ENCODE data around the gene TFAP2D. TPM values are rescaled to one million over a fixed set of nuclear protein-coding genes. Genes with fewer than 3 reads are reported as not detected.

The TFAP2D gene
- total and polyA plus RNA-seq, 10 of the 15 experiments (the other 5 are each of a cell fraction or from before 2014, with no cell fraction given), result not detected

- Histone ChIP-seq H3K79me2 (ENCODE audit: control insufficient read depth, insufficient read depth, low read length) (no peaks in the 10 kb centered on the region), H3K4me3 (no peak overlapping the region), H3K9me3 (replicated peaks; ENCODE audit: control insufficient read depth, insufficient read depth, low read length) (no peaks in the 10 kb centered on the region; the same call in 2 of the 3 replicates), H3K36me3 (ENCODE audit: control insufficient read depth in 2 of 2, insufficient read depth in 2 of 2, low read length in 1 of 2) (no peaks in the 10 kb centered on the region), H3K4me1 (ENCODE audit: control insufficient read depth, insufficient read depth, low read length) (no peaks in the 10 kb centered on the region), H4K20me1 (ENCODE audit: control insufficient read depth, insufficient read depth) (no peaks in the 10 kb centered on the region), H3K27me3 (replicated peaks in 1 of 2; ENCODE audit: control insufficient read depth in 2 of 2, insufficient read depth in 2 of 2, low read length in 1 of 2) (peaks cover 2 to 11% of the 10 kb centered on the region in 2 experiments; a peak in 3 of 4 replicates), H3K27ac (ENCODE audit: control insufficient read depth, insufficient read depth) (no peak overlapping the region), H2AFZ (ENCODE audit: control insufficient read depth, low read depth, low read length) (no peak overlapping the region), H3K9ac (ENCODE audit: control insufficient read depth, insufficient read depth, low read length) (no peak overlapping the region), H3K4me2 (ENCODE audit: control insufficient read depth, insufficient read depth) (no peak overlapping the region)
- ChIA-PET CTCF (interaction anchor here (1.3 kb wide), 1 partner anchor 60 kb away, joined by 3 read pairs; no protein-coding TSS in a partner anchor), SMC1A (ENCODE audit: uncharacterized antibody, unreplicated experiment) (no interaction called here), POLR2A (no interaction called here), RAD21 (ENCODE audit: unreplicated experiment) (no interaction called here)
- intact Hi-C loops (cut with micrococcal nuclease; ENCODE audit: unreplicated experiment), result no loop called here
- DNase-seq (ENCODE audit: low read depth, low spot score) (no peak), FAIRE-seq (no peak), ATAC-seq (no peak)
- 6% methylated on average over 14 of the region's 14 CpGs for WGBS (ENCODE audit: insufficient coverage, insufficient replicate concordance, low lambda C conversion rate, missing lambda C conversion rate)
- TF ChIP-seq TARDBP (IDR thresholded peaks at IDR 0.05; ENCODE audit: borderline replicate concordance), result no peak
- no peak for TF ChIP-seq IKZF1 (conservative IDR thresholded peaks at IDR 0.05)
- no peak for TF ChIP-seq BHLHE40 (IDR thresholded peaks at IDR 0.05; ENCODE audit: borderline replicate concordance in 1 of 2, low read depth in 2 of 2, low read length in 1 of 2)
- TF ChIP-seq POLR2AphosphoS5 (IDR thresholded peaks at IDR 0.05; ENCODE audit: low read length), result no peak
- TF ChIP-seq TAF1 (IDR thresholded peaks at IDR 0.05; ENCODE audit: borderline replicate concordance, low read depth, low read length), result no peak
- TF ChIP-seq SKIL (IDR thresholded peaks at IDR 0.05; ENCODE audit: low read depth, poor library complexity, severe bottlenecking), result no peak
- TF ChIP-seq EED (IDR thresholded peaks at IDR 0.05; ENCODE audit: low read depth), result no peak
- TF ChIP-seq MLLT1 (IDR thresholded peaks at IDR 0.05), result no peak
- no peak for TF ChIP-seq SREBF1 (IDR thresholded peaks at IDR 0.05; ENCODE audit: low read length)
- TF ChIP-seq CUX1 (IDR thresholded peaks at IDR 0.05; ENCODE audit: insufficient replicate concordance, low read depth, low read length), result no peak
- BruUV-seq (replicated peaks), result no TSS peak
- in situ Hi-C loops (cut with MboI), result no loop called here
Measured at GRCh38 chr6:50716899-50717509, 3.7 kb downstream of the TFAP2D start.

Measured in GM12878 (cell line).